Activated CD8-positive, alpha-beta T cell treated with anti-CD3 and anti-CD28 coated beads, Interleukin-2, amount 10 ng/mL, durations not matched to agents 7 days and 5 days (primary cell): ENCODE results near the gene ELK3. TPM values are rescaled to one million over a fixed set of nuclear protein-coding genes. Genes with fewer than 3 reads are reported as not detected.

ENCODE experiments used
- ATAC-seq: fragments of 150-1000 bp; cut with Tn5 transposase; one replicate; pipeline ENCODE4 v1.10.0; 2021; ENCODE audit warnings: moderate library complexity
- CTCF ChIA-PET: fragments of 350-600 bp; sonication (Branson Sonifier 250); formaldehyde crosslinking; loops from one replicate; lab custom pipeline; 2021; ENCODE audit warnings: antibody characterized with exemption; lab: Charles Lee
- POLR2A ChIA-PET: fragments of 350-600 bp; sonication (Branson Sonifier 250); formaldehyde crosslinking; loops from one replicate; lab custom pipeline; 2021; ENCODE audit warnings: antibody characterized with exemption; lab: Charles Lee
- DNase-seq: peaks from one replicate; pipeline ENCODE4 v3.0.0-alpha.2; 2020
- H3K27ac Mint-ChIP-seq: one replicate; pipeline ENCODE4 v1.8.0; 2021; ENCODE audit warnings: mild to moderate bottlenecking, mixed read lengths
- H3K27me3 Mint-ChIP-seq: one replicate; pipeline ENCODE4 v1.8.0; 2021; ENCODE audit warnings: low read depth, mixed read lengths
- H3K36me3 Mint-ChIP-seq: one replicate; pipeline ENCODE4 v1.8.0; 2021; ENCODE audit warnings: low read depth, mixed read lengths
- H3K4me1 Mint-ChIP-seq: one replicate; pipeline ENCODE4 v1.8.0; 2021; ENCODE audit warnings: low read depth, mixed read lengths
- H3K4me3 Mint-ChIP-seq: one replicate; pipeline ENCODE4 v1.8.0; 2021; ENCODE audit warnings: mild to moderate bottlenecking, mixed read lengths
- H3K9me3 Mint-ChIP-seq: one replicate; pipeline ENCODE4 v1.8.0; 2022; ENCODE audit warnings: mixed read lengths; ENCODE audit not compliant: insufficient read depth
- total RNA-seq, 2 experiments: library from RNA; stranded (reverse); gene quantifications; one replicate each; pipeline ENCODE4 v1.2.3, GENCODE V29; 2021

The ELK3 gene
- total RNA-seq, 2 experiments from 2014 or later: 17.6 to 18.1 TPM

DNA sequence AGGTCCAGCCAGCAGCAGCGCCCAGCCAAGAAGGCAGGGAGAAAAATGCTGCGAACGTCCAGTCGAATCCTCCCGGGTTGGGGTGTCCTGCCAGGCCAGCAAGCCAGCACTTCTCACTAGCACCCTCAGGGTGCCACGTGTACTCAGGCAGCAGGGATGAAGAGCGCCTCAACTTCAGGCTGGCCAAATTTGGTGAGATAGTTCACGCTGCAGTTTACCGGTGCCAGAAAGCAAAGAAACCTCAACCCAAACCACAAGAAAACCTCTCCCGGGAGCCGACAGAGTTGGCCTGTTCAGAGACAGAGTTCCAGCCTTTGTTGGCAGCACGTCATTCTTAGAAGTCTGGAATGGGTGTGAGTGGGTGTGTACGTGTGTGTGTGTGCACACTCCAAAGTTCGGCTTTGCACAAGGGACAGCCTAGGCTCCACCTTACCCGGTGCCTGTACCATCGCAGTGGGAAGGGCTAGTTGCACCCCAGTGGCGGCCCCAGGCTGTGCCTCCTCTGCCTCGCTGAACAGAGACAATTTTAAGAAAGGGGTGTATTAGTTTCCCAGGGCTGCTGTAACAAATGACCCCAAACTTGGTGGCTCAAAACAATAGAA lies 42.1 kb downstream of the ELK3 start:
- Mint-ChIP-seq H3K27me3 (no peaks in the 10 kb centered on the region), H3K4me3 (no peak overlapping the region), H3K4me1 (peaks cover 41% of the 10 kb centered on the region), H3K9me3 (no peaks in the 10 kb centered on the region), H3K36me3 (peaks cover 26% of the 10 kb centered on the region), H3K27ac (peak overlapping the region; percentile 30)
- ATAC-seq (peak; percentile 31), DNase-seq (no peak)
- CTCF ChIA-PET: interaction anchor here (0.9 kb wide), 1 partner anchor 40 kb away, joined by 3 read pairs; no protein-coding TSS in a partner anchor
- POLR2A ChIA-PET: no interaction called here

DNA sequence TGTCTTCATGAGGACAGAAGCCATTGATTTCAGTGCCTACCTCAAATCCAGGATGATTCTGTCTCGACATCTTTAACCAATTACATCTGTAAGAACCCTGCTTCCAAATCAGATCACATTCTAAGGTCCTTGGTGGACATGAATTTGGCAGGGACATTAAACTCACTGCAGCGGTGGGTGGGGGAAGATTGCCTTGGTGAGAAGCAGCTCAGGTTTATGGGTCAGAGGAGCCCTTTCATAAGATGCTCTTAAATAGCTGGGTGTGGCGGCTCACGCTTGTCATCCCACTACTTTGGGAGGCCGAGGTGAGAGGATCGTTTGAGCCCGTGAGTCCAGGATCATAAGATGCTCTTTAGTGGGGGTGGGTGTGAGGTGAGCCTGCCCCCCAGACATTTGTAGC lies 42.9 kb downstream of the ELK3 start:
- no peak for DNase-seq
- ChIA-PET POLR2A (no interaction called here), CTCF (interaction anchor here (0.9 to 2.0 kb wide), 3 partner anchors 39 to 253 kb away, joined by 3 to 7 read pairs (median 3); partner anchors contain the start of genes CDK17 and CFAP54)
- Mint-ChIP-seq H3K4me1 (peaks cover 48% of the 10 kb centered on the region), H3K36me3 (peaks cover 23% of the 10 kb centered on the region), H3K4me3 (no peak overlapping the region), H3K9me3 (no peaks in the 10 kb centered on the region), H3K27me3 (no peaks in the 10 kb centered on the region), H3K27ac (peak overlapping the region; percentile 64)
- ATAC-seq: no peak

DNA sequence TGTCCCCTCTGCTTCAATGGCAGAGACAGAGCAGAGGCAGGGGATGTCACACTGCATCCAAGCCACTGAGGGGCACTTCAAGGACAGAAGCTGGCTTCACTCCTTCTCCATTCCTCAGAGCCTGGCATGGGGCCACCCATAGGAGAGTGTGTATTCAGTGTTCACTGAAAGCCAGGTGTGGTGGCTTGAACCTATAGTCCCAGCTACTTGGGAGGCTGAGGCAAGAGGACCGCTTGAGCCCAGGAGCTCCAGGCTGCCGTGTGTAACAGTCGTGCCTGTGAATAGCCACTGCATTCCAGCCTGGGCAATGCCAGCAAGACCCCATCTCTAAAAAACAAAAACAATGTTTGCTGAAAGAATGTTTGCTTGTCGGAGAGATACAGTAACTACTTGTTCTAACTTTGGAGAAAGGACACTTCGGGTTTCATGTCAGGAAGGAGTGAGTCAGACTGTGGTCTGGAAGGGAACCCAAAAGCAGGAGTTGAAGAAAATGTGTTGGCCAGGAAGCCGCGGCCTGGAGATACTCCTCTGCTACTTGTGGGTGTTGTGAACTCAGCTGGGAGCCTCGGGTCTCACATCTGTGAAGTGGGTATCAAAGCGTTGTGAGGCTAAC lies 43.4 kb downstream of the ELK3 start:
- DNase-seq (peak; percentile 57), ATAC-seq (peak; percentile 55)
- POLR2A ChIA-PET: no interaction called here
- CTCF ChIA-PET: interaction anchor here (0.9 to 2.0 kb wide), 5 partner anchors 39 to 280 kb away, joined by 3 to 7 read pairs (median 3); partner anchors contain the start of genes CDK17 and CFAP54
- Mint-ChIP-seq H3K27me3 (no peaks in the 10 kb centered on the region), H3K36me3 (peaks cover 23% of the 10 kb centered on the region), H3K4me3 (peak overlapping the region; percentile 29), H3K27ac (peak overlapping the region; percentile 64), H3K4me1 (peaks cover 53% of the 10 kb centered on the region), H3K9me3 (no peaks in the 10 kb centered on the region)

DNA sequence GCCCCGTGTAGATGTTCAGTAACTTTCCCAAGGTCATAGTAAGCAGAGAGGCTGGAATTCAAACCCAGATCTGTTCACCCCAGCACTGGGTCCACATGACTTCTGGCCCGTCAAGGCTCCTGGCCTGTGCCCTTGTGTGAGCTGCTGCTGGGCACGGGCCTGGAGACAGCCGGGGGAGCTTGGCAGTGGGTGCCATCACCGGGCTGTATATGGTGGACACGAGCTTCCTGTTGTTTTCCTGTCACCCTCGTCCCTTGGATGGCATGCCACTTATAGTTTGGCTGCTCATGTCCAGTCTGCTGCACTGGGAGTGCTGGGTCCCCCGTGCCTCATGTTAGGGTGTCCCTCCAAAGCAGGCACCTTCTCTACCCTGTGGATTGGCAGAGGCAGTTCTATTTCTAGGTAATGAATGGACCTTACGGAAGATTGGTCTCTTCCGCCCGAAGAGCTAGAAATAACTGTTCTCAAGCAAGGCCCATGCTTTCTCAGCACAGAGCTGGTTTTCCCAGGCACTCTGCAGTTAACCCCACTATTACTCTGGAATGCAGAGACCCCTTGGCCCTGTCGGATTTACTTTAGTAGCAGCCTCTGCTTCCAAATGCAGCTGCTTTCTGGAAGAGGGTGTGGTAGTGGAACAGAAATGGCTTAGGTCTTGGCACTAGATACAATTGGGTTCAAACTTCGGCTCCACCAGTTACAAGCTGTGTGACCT lies 44.3 kb downstream of the ELK3 start:
- H3K4me1 Mint-ChIP-seq: peaks cover 60% of the 10 kb centered on the region
- no peaks in the 10 kb centered on the region for H3K9me3 Mint-ChIP-seq
- DNase-seq (no peak), ATAC-seq (no peak)
- H3K36me3 Mint-ChIP-seq: peaks cover 23% of the 10 kb centered on the region
- H3K27me3 Mint-ChIP-seq: no peaks in the 10 kb centered on the region
- no peak overlapping the region for H3K4me3 Mint-ChIP-seq
- CTCF ChIA-PET: interaction anchor here (1.1 to 2.0 kb wide), 4 partner anchors 161 to 279 kb away, joined by 3 to 7 read pairs (median 3); partner anchors contain the start of gene CDK17
- POLR2A ChIA-PET: no interaction called here
- H3K27ac Mint-ChIP-seq: no peak overlapping the region

DNA sequence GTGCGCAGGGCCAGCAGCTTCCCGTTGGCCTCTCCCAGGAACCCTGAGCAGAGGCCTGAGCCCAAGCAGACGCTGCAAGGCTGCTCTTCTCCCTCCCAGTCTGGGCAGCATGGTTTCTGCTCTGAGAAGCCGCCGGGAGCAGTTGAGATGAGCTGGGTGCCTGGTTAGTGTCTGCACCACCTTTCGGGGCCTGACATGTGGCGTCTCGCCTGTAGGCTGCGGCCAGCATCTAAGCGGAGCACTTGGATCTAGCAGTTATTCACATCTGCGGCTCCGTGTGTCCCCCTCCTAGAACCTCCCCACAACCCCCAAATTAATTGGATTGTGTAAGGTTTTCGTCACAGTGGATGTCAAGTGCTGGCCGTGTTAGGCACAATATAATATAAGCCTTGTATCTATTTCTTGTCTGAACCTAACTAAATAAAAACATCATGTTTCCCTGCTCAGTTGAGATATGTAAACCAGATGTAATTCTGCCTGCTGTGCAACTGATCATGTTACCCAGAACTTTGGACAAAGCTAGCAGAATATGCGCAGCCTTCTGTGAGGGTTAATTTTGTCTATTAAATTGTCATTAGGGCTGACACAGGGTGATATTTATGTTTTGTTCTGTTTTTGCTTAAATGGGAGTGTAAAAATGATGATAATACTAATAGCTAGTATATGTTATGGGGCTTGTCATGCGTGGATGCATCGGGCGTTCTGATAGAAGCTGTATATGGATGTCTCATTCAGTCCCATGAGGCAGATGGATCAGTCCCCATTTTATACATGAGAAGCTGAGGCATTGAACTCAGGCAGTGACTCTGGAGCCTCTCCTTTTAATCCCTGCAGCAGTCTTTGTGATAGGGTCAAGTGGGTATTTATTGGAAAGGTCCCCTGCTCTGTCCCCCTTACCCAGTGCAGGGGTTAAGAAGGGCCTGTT lies 45.8 kb downstream of the ELK3 start:
- no peak overlapping the region for H3K4me3 Mint-ChIP-seq
- H3K36me3 Mint-ChIP-seq: peaks cover 23% of the 10 kb centered on the region
- ChIA-PET CTCF (interaction anchor here (1.0 to 1.4 kb wide), 6 partner anchors 8 to 249 kb away, joined by 3 to 4 read pairs (median 4); partner anchors contain the start of genes CDK17 and CFAP54), POLR2A (interaction anchor here (0.5 to 0.8 kb wide), 2 partner anchors 161 to 681 kb away, joined by 3 read pairs; partner anchors contain the start of gene CDK17)
- DNase-seq: no peak
- no peak for ATAC-seq
- H3K9me3 Mint-ChIP-seq: no peaks in the 10 kb centered on the region
- no peaks in the 10 kb centered on the region for H3K27me3 Mint-ChIP-seq
- peaks cover 59% of the 10 kb centered on the region for H3K4me1 Mint-ChIP-seq
- no peak overlapping the region for H3K27ac Mint-ChIP-seq

DNA sequence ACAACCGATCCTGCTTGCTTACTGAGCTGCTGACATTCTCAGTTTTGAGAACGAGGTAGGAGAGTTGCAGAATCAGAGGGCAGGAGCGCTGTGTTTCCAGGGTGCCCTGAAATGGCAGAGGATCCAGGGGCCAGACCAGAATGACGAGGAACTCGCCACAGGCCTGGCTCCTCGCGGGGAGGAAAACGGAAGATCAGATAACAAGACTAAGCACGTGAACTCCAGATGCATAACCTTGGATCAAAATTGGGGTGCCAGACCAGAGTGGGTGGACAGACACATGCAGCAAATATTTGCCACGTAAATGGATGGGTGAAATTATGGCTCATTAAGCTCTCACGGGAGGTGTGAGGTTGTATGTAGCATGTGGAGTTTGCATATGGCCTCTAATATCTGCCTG lies 46.5 kb downstream of the ELK3 start:
- no peaks in the 10 kb centered on the region for H3K9me3 Mint-ChIP-seq
- no peak overlapping the region for H3K4me3 Mint-ChIP-seq
- no peak for DNase-seq
- ChIA-PET CTCF (interaction anchor here (1.0 to 1.4 kb wide), 4 partner anchors 25 to 249 kb away, joined by 3 to 4 read pairs (median 4); partner anchors contain the start of genes CDK17 and CFAP54), POLR2A (interaction anchor here (0.5 kb wide), 1 partner anchor 682 kb away, joined by 3 read pairs; no protein-coding TSS in a partner anchor)
- peaks cover 17% of the 10 kb centered on the region for H3K36me3 Mint-ChIP-seq
- no peak for ATAC-seq
- no peak overlapping the region for H3K27ac Mint-ChIP-seq
- H3K27me3 Mint-ChIP-seq: no peaks in the 10 kb centered on the region
- peaks cover 53% of the 10 kb centered on the region for H3K4me1 Mint-ChIP-seq

DNA sequence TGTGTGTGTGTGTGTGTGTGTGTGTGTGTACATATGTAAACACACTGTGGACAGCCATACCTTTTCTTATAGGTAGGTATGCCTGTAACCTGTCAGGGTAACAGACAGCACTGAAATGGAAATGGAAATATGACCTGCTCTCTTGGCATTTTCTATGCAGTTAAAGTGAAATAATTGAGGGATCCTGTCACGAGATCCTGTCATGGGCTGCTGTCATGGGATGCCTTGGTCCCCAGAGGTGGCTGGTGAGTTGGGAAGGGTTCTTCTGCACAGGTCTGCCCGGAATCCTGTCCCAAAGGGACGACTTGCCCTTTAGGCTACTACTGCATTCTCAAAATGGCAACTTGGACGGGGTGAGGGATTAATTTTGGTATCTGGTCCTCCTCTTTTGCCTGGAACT lies 47.3 kb downstream of the ELK3 start:
- POLR2A ChIA-PET: interaction anchor here (1.0 kb wide), 1 partner anchor 8 kb away, joined by 3 read pairs; no protein-coding TSS in a partner anchor
- peak overlapping the region; percentile 71 for H3K27ac Mint-ChIP-seq
- H3K4me3 Mint-ChIP-seq: peak overlapping the region; percentile 42
- no peak for DNase-seq
- ATAC-seq: no peak
- H3K4me1 Mint-ChIP-seq: peaks cover 47% of the 10 kb centered on the region
- no peaks in the 10 kb centered on the region for H3K9me3 Mint-ChIP-seq
- H3K27me3 Mint-ChIP-seq: no peaks in the 10 kb centered on the region
- CTCF ChIA-PET: interaction anchor here (1.4 to 1.7 kb wide), 2 partner anchors 15 to 26 kb away, joined by 4 to 6 read pairs; no protein-coding TSS in a partner anchor
- H3K36me3 Mint-ChIP-seq: peaks cover 15% of the 10 kb centered on the region

DNA sequence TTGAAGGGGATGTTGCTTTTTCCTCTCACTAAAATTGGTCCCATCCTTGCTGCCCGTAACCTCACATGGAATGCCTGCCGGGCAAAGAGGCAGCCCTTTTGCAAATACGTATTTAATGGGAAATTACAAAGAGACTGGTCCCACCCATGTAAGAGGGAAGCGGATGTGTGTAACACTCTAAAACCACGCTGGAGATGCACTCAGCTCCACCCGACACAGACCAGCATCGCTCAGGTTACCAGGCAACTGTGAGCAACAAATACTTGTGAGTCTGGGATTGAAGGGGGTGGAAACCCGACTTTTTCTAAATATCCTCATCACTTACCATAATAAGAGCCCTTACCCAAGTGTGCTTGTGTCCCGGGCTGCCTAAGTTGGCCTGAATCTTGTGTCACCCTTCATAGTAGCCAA lies 47.7 kb downstream of the ELK3 start:
- peak; percentile 80 for DNase-seq
- H3K36me3 Mint-ChIP-seq: peaks cover 15% of the 10 kb centered on the region
- peak; percentile 85 for ATAC-seq
- POLR2A ChIA-PET: interaction anchor here (0.7 to 1.0 kb wide), 2 partner anchors 8 to 26 kb away, joined by 3 read pairs; no protein-coding TSS in a partner anchor
- peaks cover 46% of the 10 kb centered on the region for H3K4me1 Mint-ChIP-seq
- peak overlapping the region; percentile 42 for H3K4me3 Mint-ChIP-seq
- H3K9me3 Mint-ChIP-seq: no peaks in the 10 kb centered on the region
- H3K27ac Mint-ChIP-seq: peak overlapping the region; percentile 71
- H3K27me3 Mint-ChIP-seq: no peaks in the 10 kb centered on the region
- CTCF ChIA-PET: interaction anchor here (1.2 to 1.7 kb wide), 2 partner anchors 14 to 274 kb away, joined by 3 to 6 read pairs; no protein-coding TSS in a partner anchor

DNA sequence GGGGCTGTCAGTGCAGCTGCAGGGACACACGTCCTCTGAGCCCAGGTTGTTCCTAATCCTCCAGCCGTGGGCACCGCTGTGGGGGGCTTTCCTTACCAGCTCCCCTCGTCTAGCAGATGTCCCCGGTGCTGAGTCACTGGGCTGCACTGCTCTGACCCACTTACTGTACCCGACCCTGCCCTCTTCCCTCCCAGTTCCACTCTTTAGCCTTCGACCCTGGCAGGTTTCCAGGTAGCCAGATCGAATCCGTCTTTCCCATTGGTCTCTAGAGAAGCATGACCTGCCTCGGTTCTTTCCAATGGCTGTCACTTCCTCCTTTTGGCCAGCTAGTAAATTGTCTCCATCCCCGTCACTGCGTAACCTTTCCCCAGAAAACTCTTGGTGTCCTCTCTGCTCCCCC lies 48.4 kb downstream of the ELK3 start:
- H3K4me3 Mint-ChIP-seq: no peak overlapping the region
- CTCF ChIA-PET: interaction anchor here (1.2 to 1.7 kb wide), 2 partner anchors 14 to 273 kb away, joined by 3 to 6 read pairs; no protein-coding TSS in a partner anchor
- POLR2A ChIA-PET: interaction anchor here (1.0 kb wide), 1 partner anchor 9 kb away, joined by 3 read pairs; no protein-coding TSS in a partner anchor
- peaks cover 43% of the 10 kb centered on the region for H3K4me1 Mint-ChIP-seq
- peaks cover 18% of the 10 kb centered on the region for H3K36me3 Mint-ChIP-seq
- peak overlapping the region; percentile 39 for H3K27ac Mint-ChIP-seq
- no peak for ATAC-seq
- H3K9me3 Mint-ChIP-seq: no peaks in the 10 kb centered on the region
- no peak for DNase-seq
- no peaks in the 10 kb centered on the region for H3K27me3 Mint-ChIP-seq

DNA sequence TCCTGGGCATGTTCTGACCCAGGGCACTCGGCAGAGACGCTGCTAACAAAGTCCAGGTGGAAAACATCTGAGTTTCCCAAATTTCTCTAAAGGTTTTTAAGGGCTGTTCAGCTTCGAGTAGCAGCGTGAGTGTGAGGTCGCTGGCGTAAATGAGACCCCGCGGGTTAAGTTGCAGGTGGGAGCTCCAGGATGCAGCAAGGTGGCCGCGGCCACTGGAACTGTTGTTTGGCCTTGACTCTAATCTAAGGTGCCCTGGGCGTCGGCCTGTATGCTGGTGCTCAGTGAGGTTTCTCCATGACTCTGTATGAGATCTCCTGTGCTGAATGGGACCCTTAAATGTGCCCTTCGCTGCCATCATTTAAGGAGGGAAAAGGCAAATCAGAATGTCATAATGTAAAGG lies 50.7 kb downstream of the ELK3 start:
- ATAC-seq (no peak), DNase-seq (no peak)
- H3K36me3 Mint-ChIP-seq: peaks cover 34% of the 10 kb centered on the region
- CTCF ChIA-PET: no interaction called here
- H3K4me3 Mint-ChIP-seq: no peak overlapping the region
- POLR2A ChIA-PET: no interaction called here
- peaks cover 40% of the 10 kb centered on the region for H3K4me1 Mint-ChIP-seq
- no peak overlapping the region for H3K27ac Mint-ChIP-seq
- no peaks in the 10 kb centered on the region for H3K9me3 Mint-ChIP-seq
- H3K27me3 Mint-ChIP-seq: no peaks in the 10 kb centered on the region
